Right lung (tissue), 5 donors: ENCODE data around the gene DPP6. TPM values are rescaled to one million over a fixed set of nuclear protein-coding genes. Genes with fewer than 3 reads are reported as not detected.

Experiments
- DNase-seq, 2 donors: peaks; one replicate each; pipeline ENCODE4 v3.0.0-alpha.2; 2013
- polyA plus RNA-seq, 5 donors: library from polyadenylated mRNA; unstranded; fragments of 120-200 nt; gene quantifications; one replicate each; pipeline versions ENCODE4 v1.2.1 to v1.2.3, GENCODE V29; 2013; ENCODE audit warnings: inconsistent platforms in 1 of 5, low replicate concordance in 1 of 5; ENCODE audit not compliant: insufficient read length in 5 of 5, insufficient read depth in 1 of 5

DPP6 gene
- polyA plus RNA-seq, 5 donors, result 0.29 to 0.70 (median 0.48) TPM

DNA sequence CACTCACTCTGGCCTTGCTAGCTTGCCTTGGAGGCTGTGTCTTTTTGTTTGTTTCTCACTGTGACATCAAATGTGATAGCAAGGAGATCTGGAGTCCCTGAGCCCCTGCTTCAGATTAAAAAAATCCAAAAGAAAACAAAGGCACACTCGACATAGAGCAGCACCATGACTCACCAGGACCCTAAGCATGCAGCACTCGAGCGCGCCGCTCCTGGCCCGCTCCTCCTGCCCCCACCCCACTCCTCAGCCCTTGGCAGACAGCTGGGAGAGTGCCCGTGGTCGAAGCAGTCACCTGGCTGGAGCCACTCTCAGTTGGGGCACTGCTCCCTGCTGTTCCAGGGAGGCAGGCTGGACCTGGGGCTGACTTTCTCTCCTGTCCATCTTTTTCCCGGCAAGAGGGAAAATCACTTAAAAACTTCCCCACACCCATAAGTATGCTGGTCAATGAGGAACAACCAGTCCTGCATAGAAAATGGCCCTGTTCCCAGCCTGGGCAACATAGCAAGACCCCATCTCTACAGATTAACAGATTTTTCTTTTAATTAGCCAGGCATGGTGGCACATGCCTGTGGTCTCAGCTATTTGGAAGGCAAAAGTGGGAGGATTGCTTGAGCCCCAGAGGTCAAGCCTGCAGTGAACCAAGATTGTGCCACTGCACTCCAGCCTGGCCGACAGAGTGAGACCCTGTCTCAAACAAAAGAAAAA, 822.4 kb downstream of the DPP6 start:
- DNase-seq, result no peak

DNA sequence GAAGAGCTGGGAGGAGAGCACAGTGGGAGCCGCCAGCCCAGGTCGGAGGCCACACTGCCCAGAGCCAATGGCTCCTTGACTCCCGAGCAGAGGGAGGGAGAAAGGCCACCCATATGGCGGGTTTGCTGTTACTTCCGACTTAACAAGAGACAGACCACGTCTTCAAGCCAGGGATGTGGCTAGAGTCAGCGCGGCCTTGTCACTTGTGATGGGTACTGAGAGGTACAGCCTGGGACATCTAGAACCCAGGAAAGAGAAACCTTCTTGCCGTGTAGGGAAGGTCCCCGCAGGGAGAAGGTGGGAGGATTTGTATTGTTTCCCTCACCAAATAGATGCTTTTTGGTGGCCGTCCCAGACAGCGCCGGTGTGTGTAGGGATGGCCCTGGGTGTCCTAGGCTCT, 823.1 kb downstream of the DPP6 start:
- no peak for DNase-seq

DNA sequence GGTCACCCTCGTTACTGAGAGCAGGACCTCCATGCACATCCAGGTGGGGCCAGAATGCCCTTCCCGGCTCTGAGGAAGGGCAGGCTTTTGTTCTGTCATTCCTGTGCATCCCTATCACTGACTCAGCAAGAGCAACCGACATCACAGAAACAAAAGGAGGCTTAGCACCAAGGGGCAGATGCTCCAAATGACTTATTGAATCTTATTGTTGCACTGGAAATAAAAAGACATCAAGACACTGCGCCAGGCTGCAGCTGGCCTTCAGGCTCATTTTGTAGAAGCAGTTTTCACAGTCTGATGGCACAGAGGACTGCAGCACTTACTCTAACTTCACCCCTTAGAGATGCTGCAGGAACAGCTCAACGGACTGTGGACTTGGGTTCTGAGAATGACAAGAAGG, 824.3 kb downstream of the DPP6 start:
- no peak for DNase-seq

DNA sequence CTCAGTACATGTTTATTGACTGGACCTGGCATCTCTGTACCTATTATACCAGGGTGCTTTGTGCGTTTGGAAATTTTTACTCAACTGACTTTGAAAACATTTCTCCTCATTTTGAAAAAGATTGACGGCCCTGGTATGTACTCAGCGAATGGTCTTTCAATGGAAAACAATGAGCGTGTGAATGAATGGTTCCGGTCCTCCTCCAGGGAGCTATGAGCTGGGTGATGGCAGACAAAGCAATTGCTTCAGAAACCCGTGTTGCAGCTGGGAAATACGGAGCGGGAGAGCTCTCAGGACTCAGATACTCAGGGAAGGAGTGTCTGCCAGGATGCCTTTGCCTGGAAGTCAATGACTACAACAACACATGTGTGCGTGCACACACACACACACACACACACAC, 824.8 kb downstream of the DPP6 start:
- DNase-seq, result no peak

DNA sequence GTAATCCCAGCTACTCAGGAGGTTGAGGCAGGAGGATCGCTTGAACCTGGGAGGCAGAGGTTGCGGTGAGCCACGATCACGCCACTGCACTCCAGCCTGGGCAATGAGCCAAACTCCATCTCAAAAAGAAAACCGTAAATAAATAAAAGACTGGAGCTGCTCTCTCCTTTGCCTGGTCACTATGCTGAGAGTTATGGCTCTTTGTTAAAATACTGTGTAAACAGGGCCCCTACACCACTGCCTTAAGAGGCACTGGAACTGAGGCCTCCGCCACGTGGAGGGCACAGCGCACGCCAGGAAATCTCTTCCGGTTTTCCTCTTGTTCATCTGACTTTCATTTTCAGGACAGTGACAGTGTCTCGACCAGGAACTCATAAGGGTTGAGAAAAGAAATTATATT, 827.4 kb downstream of the DPP6 start:
- peak; percentile 45 to 48 for DNase-seq

DNA sequence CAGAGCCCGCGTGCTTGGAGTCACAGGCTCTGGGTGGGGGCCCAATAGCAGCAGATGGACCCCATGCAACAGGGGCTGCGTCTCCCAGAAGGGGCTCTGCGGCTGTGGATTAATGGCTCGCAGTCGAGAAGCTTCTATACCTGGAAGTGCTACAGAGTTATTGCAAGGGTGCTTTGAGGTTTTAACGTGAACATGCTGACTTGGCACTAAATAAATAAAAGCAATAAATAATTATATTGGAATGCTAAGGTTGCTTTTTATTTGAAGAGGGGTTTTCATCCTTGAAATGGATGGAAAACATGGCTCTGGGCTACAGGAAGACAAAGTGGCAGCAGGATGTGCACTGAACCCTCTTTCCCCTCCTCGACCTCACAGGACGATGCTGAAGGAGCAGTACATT, 828.3 kb downstream of the DPP6 start:
- DNase-seq, result no peak

DNA sequence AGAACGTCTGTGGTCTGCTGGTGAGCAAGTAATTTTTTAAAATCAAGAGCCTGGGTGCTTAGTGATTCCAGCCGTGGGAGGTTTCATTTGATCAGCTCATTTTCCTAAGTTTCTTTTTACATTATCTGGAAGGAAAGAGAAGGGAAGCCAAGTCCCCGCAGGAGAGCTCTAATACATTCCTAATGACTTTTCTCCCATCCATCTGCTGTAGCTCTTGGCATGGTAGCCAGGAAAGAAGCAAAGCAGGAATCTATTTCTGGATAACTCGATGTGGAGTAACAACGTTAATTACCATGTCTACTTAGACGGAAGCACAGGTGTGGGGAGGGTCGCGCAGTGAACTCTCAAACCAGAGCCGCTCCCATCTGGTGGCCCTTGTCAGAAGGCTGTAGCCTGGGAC, 828.8 kb downstream of the DPP6 start:
- DNase-seq, result no peak

DNA sequence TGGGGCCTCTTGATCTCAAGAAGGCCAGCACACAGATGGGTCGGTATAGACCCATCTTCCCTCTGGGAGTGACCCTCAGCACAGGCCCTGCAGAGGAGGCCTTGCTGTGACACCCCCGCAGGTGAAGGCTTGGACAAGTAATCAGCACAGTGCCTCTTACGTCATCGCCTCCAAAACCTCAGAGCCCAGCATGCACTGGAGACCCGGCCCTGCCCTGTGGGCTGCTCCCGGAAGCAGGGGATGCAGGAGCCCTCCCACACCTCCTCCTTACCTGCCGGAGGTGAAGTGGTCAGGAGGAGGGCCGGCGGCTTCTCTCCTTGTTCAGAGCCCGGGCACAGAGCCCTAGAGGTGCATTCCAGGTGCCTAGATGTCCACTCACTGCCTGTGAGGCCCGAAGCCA, 829.3 kb downstream of the DPP6 start:
- DNase-seq, result no peak

DNA sequence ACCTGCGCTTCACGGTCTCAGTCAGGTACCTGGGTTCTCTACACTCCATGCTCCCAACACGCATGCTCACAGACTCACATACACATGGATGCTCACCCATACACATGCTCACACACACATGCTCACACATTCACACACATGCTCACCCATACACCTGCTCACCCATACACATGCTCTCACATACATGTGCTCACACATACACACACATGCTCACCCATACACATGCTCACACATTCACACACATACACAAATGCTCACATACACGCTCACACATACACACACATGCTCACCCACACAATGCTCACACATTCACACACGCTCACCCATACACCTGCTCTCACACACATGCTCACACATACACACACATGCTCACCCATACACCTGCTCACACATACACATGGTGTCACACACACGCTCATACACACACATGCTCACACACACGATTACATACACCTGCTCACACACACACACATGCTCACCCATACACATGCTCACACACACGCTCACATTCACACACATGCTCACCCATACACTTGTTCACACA, 830.8 kb downstream of the DPP6 start:
- no peak for DNase-seq

DNA sequence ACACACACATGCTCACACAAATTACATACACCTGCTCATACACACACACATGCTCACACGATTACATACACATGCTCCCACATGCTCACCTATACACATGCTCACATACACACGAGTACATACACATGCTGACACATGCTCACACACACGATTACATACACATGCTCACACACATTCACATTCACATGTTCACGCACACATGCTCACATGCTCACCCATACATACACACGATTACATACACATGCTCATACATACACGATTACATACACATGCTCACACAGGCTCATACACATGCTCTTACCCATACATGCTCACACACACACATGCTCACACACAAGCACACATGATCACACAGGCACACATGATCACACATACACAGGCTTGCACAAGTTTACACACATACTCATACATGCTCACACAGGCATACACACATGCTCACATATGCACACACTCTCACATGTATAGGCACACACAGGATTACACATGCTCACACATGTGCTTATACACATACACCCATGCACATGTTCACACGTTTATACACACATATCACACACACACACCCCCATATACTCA, 832.2 kb downstream of the DPP6 start:
- no peak for DNase-seq

DNA sequence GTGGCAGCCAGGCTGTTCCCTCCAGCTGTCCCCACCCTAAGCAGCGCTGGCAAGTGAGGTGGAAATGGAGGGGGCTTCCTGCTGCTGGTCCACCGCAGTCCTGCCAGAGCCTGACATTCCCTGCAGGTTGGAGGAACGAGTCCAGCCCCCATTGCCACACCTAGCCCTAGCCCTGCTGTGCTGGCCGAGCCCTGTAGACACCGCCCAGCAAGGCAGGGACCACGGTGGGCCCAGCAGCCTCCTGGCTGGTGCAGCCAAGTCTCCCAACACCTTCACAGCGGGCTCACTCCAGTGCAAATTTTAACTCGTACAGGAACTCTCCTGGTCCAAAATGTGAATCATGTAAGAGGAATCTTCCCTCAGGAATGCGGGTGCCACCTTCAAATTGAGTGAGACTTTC, 834.4 kb downstream of the DPP6 start:
- no peak for DNase-seq

DNA sequence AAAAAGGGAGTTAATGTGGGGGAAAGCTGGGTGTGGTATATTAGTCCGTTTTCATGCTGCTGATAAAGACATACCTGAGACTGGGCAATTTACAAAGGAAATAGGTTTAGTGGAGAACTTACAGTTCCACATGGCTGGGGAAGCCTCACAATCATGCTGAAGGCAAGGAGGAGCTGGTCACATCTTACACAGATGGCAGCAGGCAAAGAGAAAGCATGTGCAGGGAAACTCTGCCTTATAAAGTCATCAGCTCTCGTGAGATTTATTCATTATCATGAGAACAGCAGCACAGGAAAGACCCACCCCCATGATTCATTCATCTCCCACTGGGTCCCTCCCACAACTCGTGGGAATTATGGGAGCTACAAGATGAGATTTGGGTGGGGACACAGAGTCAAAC, 836.5 kb downstream of the DPP6 start:
- DNase-seq, result no peak

DNA sequence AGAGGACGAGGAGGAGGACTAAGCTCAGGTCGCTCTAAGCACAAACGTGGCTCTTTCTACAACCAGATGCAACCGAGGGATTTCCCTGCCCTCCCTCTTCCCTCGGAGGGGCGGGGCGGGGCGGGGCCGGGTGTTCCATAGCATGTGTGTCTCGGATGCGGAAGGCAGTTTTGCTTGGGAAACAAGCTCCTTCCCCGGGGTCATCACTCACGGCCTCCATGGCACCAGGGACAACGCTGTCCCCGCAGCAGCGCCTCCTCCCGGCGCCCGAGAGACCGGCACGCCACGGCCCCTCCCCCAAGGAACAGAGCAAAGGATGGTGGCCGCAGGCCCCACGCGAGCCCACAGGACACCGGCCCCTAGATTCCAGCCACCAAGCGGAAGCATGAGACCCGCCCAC, 840.3 kb downstream of the DPP6 start:
- DNase-seq, result no peak

DNA sequence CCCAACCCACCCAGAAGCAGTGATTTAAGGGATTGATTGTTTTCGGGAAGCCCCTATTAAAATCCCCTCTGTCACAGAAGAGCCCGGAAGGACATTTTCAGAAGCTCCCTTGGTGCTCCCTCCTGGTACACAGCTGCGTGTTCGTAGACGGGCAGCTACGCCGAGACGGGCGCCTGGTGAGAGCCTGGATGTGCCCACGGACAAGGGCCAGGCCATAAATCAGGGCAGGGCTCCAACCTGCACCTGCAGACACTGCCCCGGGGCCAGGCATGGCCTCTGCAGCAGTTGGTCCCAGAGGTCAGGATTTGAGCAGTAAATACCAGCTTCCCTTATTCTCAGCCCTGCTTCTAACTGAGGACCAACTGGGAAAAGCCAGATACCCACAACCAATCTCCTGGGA, 843.9 kb downstream of the DPP6 start:
- no peak for DNase-seq

DNA sequence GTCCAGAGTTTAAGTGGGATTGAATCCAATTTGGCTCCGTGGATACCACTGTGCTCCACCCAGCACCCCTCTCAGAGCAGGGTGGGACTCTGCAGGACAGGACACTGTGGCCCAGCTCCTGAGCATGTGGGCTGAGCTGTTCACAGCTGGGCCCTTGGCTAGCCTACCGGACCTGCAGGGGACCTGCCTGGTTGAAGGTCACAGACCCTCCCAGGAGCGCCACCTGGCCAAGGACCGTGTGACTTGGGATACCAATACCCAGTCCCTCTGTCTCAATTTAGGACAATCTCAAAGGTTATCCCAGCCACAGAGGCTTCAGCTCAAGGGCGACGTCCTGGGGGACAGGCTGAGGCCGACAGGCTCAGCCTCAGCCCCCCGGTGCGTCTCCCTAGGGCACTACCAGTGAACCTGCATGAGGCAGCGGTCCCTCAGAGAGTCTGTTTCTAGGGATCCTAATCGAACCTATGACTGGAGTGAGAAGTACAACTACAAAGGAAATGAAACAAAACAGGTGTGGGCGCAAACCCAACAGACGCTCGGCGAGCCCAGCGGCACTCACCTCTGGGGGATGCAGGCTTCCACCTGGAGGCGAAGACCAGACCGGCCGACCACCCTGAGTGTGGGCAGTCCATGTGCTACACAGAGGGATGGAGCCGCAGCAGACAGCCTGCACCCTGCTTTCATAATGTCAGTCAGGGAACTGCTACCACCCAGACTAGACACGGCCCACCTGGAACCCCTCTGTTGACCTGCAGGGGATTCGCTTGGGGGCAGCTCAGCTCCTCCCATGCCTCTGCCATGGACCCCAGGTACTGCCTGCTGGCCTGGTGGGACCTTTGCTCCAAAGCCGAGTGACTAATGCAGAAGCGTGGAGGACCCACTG, 847.0 kb downstream of the DPP6 start:
- no peak for DNase-seq

DNA sequence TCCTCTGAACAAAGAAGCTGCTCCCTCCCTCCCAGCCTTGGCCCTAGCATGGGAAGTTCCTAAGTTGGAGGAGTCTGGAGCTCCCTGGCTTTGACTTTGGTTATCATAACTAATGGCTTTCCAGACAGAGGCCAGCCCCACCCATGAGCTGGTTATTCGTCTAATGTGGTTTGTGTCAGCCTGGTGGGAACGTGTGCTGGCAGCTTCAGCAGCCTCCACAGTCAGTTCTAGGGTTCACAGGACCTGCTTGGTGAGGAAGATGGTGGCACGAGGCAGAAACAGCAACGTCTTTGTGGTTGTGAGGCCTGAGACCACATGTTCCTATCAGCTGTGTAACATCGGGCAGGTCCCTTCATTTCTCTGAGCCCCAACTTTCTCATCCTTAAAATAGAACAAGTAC, 847.7 kb downstream of the DPP6 start:
- no peak for DNase-seq

DNA sequence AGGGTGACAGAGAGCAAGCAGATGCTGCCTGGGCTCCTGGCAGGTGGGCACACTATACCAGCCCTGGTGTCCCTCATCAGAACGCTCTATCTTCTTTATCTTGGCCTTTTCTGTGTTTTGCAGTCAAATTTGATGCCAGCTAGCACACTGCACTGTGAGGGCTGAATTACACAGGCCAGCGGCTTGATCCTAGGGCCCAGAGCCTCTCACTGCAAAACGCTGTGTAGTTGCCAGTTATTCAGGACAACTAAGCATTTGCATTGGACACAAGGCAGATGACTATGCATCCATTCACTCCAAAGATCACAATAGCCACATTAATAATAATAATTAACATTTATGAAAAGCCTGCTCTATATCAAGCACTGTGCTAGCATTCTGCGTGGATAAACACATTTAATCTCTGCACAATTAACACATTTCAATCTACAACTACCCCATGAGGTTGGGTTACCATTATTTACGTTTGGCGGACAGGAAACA, 850.4 kb downstream of the DPP6 start:
- DNase-seq, result no peak

DNA sequence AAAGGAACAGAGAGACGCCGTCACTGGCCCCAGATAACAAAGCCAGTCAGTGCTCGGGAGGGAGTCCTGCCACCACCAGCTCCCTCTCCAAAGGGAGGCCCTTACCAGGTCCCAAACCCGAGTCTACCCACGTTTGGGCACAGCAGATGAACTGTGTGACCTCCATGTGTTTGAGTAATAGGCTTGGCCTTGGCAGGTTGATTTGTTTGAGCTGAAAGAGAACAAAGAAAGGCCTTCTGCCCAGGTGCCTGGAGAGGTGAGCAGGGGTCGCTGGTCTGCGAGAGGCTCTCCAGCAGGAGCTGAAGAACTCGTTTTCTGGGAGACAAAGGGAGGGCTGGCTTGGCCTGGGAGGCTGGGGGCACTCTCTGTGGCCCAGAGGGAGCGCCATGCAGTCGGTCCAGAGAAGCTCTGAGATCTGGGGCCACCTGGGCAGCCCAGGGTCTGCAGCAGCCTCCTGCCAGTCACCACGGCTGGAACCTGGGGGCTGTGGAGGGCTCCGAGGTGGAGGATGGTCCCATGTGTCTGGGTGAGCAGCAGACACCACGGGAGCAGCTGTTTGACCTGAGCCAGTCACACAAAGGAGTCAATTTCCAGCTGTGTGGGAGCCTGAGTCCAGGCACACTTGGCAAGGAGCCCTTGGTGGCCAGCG, 851.0 kb downstream of the DPP6 start:
- DNase-seq, result no peak

DNA sequence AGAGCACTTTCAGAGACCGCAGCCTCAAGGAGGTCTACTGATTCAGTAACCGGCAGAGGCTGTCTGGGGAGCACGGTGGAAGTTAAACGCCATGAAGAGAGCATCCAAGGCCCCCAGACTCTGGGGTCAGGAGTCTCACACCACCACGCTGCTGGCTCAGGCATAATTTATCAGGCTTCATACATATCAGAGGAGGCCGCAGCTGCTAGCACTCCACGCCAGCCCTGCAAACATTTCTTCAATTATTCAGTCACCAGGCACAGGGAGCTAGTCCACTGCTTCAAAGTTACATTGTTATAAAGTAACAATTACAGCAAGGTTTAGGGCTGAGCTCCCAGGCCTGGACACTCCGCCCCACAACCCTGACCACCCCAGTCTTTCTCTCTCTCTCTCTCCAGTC, 852.9 kb downstream of the DPP6 start:
- no peak for DNase-seq

DNA sequence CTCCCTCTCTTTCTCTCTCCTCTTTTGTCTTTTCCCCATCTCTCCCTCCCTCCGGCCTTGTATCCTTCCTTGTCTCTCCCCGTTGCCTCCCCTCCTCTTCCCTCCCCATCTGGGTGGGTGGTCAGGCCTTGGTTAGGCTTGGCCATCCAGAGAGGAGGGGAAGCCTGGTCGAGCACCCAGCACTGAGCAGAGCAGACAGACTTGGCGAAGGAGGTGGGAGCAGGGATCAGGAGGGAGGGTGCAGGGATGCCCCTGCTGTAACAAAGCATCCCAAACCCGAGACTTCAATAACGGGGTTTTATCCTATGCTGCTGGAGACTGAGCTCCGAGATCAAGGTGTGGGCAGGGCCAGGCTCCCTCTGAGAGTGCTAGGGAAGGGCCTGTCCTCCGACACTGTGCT, 853.4 kb downstream of the DPP6 start:
- DNase-seq, result no peak

DNA sequence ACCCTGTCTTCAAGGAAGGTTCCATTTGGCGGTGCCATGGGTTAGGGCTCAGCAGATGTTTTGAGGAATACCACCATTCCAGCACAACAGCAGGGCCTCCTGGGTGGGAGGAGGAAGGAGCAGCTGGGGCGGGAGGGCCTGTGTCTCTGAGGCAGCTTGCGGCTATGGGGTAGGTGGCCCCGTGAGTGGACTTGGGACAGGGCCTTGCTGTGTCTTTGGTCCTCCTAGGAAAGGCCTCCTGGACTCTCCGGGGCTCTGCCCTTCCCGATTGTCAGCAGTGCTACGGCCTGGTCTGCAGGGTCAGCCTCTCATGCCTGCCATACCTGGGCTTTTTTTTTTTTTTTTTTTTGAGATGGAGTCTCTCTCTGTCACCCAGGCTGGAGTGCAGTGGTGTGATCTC, 854.0 kb downstream of the DPP6 start:
- DNase-seq, result no peak

DNA sequence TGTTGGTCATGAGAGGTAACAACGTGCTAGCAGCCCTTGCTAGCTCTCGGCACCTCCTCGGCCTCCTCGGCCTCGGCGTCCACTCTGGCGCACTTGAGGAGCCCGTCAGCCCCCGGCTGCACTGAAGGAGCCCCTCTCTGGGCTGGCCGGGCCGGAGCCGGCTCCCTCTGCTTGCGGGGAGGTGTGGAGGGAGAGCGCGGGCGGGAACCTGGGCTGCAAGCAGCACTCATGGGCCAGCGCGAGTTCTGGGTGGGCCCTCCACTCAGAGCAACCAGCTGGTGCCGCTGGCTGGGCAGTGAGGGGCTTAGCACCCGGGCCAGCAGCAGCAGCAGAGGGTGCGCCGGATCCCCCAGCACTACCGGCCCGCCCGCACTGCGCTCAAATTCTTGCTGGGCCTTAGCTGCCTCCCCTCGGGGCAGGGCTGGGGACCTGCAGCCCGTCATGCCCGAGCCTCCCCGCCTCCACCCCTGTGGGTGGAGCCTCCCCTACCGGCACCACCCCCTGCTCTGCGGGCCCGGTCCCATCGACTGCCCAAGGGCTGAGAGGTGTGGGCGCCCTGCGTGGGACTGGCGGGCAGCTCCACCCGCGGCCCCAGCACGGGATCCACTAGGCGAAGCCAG, 854.6 kb downstream of the DPP6 start:
- no peak for DNase-seq
